Inflammatory macrophage (primary cell): ENCODE data around the gene RNF19B.
"Not testable (repeated sequence)": the region's sequence is repeated elsewhere in the genome, so short reads cannot be mapped to it uniquely, and the experiment has no call there.

Experiments used
- DNase-seq, 2 donors: peaks; one replicate each; pipeline ENCODE4 v3.0.0-alpha.2; 2020 to 2022
- total RNA-seq, 18 experiments: gene quantifications; one replicate each; lab custom pipeline; 2026; ENCODE audit warnings: mixed read lengths in 6 of 18, inconsistent platforms in 2 of 18; lab: John Stamatoyannopoulos, UW

Gene RNF19B, protein sequence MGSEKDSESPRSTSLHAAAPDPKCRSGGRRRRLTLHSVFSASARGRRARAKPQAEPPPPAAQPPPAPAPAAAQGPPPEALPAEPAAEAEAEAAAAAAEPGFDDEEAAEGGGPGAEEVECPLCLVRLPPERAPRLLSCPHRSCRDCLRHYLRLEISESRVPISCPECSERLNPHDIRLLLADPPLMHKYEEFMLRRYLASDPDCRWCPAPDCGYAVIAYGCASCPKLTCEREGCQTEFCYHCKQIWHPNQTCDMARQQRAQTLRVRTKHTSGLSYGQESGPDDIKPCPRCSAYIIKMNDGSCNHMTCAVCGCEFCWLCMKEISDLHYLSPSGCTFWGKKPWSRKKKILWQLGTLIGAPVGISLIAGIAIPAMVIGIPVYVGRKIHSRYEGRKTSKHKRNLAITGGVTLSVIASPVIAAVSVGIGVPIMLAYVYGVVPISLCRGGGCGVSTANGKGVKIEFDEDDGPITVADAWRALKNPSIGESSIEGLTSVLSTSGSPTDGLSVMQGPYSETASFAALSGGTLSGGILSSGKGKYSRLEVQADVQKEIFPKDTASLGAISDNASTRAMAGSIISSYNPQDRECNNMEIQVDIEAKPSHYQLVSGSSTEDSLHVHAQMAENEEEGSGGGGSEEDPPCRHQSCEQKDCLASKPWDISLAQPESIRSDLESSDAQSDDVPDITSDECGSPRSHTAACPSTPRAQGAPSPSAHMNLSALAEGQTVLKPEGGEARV
- total RNA-seq = 20.1 to 802 (median 37.2) reads per million in 18 experiments

GRCh38 chr1:32964461-32965250 lies at the start of gene RNF19B:
Gene RNF19B (minus strand): TSS chr1:32964809. CDS start chr1:32964685, 124 bp downstream.
- peak; percentile 97 for DNase-seq

GRCh38 chr1:33013791-33014190 lies 49.2 kb upstream of the RNF19B start:
- DNase-seq = no peak

DNA sequence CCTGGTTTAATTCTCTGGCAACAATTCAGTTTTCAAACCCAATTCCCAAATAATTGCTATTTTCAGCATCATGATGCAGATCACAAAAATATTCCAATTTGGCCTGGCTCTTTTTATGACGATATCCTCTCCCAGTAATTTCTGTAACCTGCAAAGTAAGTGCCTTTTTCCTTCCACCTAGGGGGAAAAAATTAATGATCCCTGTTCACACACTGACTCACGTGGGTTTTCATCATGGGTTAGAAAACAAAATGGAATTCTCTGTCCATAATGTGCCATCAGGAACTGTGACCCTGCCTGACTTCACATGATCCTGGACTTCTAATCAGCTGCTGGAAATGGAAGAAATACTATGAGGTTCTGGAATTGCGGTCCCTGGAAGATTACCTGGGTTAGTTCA lies 47.6 kb upstream of the RNF19B start:
- DNase-seq = no peak

- no peak for DNase-seq
Measured at GRCh38 chr1:33010932-33011731, 46.5 kb upstream of the RNF19B start.

DNA sequence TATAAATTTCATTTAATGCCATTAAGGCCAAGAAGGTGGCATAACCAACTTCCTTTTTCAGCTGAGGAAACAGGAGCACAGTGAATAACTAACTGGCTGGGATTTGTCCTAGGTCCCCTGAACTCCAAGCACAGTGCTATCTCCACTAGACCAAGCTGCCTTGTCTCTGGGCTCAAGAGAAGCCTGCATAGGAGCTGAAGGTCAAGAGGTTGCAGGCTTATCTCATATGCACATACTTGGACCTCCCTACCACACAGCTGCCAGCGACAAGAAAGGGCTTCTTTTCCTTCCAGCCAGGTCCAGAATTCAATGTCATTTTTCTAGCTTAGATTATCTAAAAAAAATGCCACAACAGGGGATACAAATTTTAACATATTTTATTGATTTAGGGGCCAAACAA lies 45.0 kb upstream of the RNF19B start:
- no peak for DNase-seq

- DNase-seq = no peak
Measured at GRCh38 chr1:33008051-33008914, 43.7 kb upstream of the RNF19B start.

DNA sequence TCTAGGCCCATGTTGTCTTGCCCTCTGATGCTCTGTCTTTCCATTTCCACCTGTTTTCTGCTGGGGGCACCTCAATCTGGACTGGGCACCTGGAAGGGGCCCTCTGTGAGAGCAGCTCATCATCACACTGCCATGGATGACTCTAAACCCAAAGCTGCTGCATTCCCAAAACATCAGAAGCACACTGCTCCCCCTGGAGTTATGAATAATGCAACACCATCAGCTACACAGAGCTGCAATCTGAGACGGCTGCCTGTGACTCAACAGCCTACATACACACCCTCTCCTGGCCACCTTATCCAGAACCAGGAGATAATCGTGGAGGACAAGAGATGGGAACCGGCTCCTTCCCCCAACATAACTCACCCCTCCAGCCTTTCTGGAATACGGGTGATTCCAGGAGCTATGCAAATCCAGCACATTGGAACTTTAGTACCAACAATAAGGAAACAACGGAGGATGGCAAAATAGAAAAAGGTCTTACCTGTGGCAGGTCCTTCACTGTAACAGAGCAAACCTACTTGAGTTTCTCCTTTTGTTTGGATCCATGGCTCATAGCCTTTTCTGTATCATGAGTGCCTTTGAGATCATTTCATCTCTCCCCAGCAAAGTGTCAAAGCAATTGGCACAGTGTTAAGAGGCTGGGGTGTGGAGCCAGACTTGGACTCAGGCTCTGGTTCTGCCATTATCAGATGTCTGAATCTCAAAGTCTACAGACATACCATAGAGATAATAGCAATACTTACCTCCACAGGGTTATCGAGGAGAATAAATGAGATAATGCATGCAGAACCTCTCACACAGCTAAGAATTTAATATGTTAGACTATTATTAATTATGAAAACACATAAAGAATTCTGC lies 42.8 kb upstream of the RNF19B start:
- peak; percentile 45 to 65 for DNase-seq

GRCh38 chr1:33005838-33006421 lies 41.3 kb upstream of the RNF19B start:
- DNase-seq = no peak

DNA sequence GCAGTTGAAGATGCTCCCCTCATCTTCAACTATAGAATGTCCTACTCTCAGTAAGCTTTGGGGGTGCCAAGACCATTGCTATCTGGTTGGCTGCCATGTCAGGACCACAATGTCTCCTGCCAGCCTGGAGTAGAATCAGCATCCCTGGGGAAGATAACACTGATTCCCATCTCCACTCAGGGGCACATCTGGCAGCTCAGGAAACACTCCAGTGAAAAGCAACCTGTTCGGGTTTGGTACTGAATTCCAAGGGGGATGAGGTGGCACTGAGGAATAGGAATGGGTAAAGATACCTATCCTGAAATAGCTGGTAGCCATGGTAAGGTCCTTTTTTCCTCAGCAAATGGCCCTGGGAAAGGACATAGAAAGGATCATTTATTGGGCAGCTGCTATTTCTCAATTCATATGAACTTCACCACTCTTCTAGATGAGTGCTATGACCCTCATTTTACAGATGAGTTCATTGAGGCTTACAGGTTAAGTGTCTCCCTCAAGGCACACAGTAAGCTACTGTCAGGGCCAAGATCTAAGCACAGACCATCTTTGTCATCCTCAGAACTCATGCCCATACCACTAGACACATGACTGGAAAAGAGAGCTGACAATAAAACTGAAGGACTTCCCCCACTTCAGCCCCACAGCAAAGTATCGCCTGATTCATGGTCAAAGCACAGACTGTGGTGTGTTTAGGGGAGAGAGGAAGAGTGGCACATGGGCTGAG lies 40.7 kb upstream of the RNF19B start:
- DNase-seq = no peak

DNA sequence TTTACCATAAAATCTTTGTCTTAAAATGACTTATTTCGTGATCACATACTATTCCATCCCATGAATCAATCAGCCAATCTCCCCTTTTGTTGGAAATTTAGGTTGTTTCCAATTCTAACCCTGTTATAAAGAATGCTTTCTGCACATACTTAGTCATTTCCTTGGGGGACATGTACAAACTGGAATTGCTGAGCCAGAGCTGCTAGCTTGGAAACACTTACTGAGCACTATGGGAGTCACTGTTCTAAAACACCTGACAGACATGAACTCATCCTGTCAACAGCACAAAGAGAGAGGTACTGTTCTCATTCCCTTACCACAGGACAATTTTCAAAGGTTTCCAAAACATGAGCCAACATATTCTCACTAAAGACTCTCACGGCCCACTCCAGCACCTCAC lies 40.0 kb upstream of the RNF19B start:
- no peak for DNase-seq

GRCh38 chr1:33003657-33004056 lies 39.0 kb upstream of the RNF19B start:
- DNase-seq = no peak

DNA sequence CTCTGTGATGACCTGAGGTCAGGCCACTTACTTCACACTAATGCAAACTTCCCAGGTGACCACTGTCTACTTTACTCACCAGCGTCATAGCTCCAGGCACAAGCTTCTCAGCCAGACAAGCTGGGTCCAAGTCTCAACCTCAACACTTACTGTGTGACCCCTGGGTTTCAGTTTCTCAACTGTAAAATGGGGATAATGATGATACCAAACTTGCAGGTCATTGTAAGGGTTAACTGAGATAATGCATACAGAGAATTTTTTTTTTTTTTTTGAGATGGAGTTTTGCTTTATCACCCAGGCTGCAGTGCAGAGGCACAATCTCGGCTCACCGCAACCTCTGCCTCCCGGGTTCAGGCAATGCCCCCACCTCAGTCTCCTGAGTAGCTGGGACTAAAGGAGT lies 37.4 kb upstream of the RNF19B start:
- DNase-seq = no peak

- no peak for DNase-seq
Measured at GRCh38 chr1:33001282-33001681, 36.7 kb upstream of the RNF19B start.

DNA sequence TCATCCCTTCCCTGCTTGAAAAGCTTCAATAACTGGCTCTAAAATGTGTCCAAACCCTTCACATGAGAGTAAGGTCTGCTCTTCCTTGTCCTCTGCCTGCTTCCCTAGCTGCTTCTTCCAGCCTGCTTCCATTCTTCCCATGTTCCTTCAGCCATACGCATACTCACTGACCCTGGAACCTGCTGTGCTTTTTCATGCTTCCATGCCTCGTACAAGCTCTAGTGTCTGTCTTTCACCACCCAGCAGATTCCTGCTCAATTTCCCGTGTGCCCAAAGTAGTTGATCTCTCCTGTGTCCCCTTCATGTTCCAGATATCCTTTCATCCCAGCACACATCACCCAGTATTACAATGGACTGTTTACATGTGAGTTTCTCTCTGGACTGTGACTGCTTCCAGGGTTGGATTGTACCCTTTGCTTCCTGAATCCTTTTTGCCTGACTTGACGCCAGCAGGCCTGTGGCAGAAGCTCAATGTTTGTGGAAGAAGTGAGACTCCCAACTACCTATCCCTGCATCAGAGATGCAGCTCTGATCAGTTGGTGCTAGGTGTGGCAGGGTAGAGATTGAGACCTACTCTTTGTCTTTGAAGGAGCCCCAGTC lies 35.9 kb upstream of the RNF19B start:
- no peak for DNase-seq

- no peak for DNase-seq
Measured at GRCh38 chr1:32998997-32999396, 34.4 kb upstream of the RNF19B start.

- DNase-seq = peak; percentile 46 to 57
Measured at GRCh38 chr1:32998064-32998463, 33.5 kb upstream of the RNF19B start.

GRCh38 chr1:32997381-32997891 lies 32.8 kb upstream of the RNF19B start:
- DNase-seq = peak; percentile 19 to 35

GRCh38 chr1:32993324-32993636 lies 28.7 kb upstream of the RNF19B start:
- not testable (repeated sequence) for DNase-seq
